Suppressor macrophage treated with lipopolysaccharide for 4 hours (primary cell): Measurements from ENCODE around the gene SLC24A4.
A peak's percentile ranks its signal among the peaks of the same experiment; 100 is the strongest.

ENCODE experiments used
- DNase-seq: peaks from one replicate; pipeline ENCODE4 v3.0.0-alpha.2; 2020

The SLC24A4 gene

GRCh38 chr14:92323011-92323915 is at the start of gene SLC24A4:
SLC24A4 (plus strand) TSS chr14:92323165; CDS start chr14:92323831, 666 bp downstream.
- DNase-seq, result peak; percentile 38

GRCh38 chr14:92273166-92273565 is 49.8 kb upstream of the SLC24A4 start:
- DNase-seq, result no peak

DNA sequence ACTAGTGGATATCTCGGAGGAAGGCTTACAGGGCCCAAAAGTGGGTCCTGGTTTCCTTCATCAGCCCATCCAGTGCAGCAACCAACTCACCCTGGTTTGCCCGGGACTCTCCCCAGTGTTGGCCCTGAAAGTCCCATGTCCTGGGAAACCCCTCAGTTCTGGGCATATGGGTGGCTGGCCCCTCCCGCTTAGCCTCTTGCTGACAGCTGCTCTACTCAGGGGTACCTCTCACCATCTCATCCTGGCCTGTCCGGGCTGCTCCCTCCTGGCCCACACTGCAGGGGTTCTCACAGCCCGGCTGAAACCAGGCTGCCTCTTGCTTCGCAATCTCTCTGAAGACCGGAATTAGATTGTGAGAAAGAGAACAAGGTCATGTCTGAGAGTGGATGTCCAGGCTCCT is 48.9 kb upstream of the SLC24A4 start:
- DNase-seq, result no peak

DNA sequence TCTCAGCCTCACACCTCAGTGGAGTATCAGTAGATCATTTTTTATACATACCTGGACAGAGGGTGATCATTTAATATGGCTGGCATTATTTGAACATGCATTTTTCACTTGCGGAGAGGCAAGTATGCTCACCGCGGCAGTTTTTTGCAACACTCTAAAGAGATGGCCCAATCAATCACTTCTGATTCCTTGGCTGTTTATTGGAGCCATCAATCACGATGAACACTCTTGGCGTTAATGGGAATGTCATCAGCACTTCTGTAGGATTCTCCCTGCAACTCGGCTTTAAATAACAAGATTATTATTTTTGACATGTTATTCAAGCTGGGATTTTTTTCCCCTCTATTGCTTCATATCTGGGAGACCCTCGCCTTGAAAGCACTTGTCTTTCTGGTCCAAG is 46.9 kb upstream of the SLC24A4 start:
- no peak for DNase-seq

GRCh38 chr14:92277031-92277430 is 45.9 kb upstream of the SLC24A4 start:
- DNase-seq, result no peak

GRCh38 chr14:92280554-92281262 is 42.3 kb upstream of the SLC24A4 start:
- no peak for DNase-seq

GRCh38 chr14:92282669-92283068 is 40.3 kb upstream of the SLC24A4 start:
- no peak for DNase-seq

DNA sequence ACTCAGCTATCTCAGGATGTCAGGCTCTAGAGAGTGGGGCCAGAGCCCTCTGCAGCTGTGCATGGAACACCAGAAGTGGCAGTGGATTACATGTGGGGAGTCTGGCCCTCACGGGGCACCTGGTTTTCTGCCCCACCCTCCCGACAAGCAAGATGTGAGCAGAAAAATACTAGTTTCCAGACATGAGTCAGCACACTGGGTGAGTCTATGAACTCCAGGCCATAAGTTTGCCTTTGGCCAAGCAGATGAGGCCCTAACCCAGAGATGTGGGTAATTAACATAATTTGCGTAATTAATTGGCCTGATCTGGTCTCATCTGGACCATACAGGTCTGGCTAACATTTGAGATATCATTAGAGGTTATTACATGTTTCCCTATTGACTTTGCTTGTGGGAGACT is 37.7 kb upstream of the SLC24A4 start:
- no peak for DNase-seq

DNA sequence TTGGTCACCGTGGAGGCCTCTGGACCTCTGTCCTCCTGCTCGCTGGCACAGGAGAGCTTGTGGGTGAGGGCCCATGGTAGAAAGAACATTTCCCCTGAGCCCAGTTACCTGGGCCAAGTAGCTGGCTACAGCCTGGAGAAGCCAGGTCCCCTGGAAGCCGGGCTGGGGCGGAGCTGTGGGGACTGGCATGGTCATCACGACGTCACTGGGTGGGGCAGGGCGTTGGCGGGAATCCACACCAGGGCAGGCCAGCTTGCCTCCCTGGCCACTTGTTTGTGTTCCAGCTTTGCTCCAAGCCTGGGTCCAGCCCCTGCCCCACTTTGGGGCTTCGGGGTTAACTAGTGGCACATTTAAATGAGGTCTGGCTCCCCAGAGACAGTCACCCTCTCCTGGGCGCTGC is 35.0 kb upstream of the SLC24A4 start:
- DNase-seq, result no peak

- no peak for DNase-seq
These were observed 33.8 kb upstream of the SLC24A4 start for GRCh38 chr14:92288994-92289660.

DNA sequence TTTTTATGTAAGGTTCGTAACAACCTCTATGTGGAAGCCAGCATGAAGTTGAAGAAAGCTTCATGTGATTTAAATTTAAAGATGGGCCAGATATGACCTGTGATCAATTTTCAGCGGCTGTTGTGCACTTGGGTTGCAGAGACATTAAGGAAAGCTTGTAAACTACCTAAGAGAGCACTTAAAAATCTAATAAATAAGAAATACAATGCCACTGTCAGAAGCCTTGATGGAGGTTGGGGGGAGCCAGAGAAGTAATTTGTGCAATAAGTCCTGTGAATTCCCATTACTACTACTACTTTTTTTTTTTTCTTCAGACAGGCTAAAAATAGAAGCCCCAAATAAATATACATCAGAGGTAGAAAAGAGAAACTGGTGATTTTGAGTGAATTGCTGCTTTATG is 30.3 kb upstream of the SLC24A4 start:
- no peak for DNase-seq

DNA sequence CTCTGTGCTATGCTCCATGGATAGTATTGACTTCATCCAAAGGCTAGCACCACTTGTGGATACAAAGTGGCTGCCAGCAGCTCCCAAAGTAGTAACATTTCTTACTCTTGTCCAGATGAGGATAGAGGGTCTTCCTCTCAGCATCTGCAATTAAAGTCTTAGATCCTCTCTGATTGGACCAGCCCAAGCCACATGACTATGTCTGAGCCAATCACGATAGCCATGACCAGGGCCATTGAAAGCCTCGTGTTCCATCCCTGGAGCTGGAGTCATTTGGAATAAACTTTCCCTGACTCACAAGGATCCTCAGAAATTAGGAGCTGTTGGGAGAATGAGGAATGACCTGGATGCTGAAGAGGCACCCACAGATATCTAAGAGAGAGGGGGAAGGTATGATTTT is 28.5 kb upstream of the SLC24A4 start:
- DNase-seq, result no peak

- DNase-seq, result no peak
These were observed 25.0 kb upstream of the SLC24A4 start for GRCh38 chr14:92297818-92298595.

DNA sequence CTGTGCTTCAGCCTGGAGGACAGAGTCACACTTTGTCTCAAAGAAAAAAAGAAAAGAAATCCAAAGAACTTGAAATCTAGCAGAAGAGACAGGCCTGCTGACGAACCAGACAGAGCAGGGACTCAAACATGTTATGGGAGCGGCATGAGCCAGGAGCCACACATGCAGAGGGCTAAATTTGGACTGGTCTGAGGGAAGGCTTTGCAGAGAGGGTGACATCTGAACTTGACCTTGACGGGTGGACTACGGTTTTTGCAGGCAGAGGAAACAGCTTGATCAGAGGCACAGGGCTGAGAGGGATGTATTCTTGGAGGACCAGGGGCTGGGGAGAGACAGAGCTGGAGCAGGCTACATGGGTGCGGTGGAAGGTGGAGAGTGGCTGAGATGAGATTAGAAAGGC is 20.5 kb upstream of the SLC24A4 start:
- DNase-seq, result no peak

DNA sequence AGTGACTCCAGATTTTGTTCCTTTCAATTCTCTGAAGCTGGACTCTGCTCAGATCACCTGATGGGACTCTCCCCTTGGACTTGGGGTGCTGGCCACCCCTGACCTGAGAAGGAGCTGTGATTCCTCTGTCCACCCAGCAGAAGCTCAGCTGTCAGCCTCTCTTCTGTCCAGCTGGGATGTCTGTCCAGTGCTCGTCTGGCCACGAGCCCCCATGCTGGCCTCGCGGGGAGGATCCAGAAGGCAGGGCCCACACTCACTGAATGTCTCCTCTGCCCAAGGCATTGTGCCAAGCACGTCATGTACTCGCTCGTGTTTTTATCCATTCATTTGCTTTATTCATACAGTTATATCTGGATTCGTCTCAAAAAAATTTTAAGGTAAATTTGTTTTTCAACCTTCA is 14.2 kb upstream of the SLC24A4 start:
- no peak for DNase-seq

GRCh38 chr14:92309968-92310530 is 12.9 kb upstream of the SLC24A4 start:
- DNase-seq, result no peak

- no peak for DNase-seq
These were observed 12.1 kb upstream of the SLC24A4 start for GRCh38 chr14:92310776-92311375.

DNA sequence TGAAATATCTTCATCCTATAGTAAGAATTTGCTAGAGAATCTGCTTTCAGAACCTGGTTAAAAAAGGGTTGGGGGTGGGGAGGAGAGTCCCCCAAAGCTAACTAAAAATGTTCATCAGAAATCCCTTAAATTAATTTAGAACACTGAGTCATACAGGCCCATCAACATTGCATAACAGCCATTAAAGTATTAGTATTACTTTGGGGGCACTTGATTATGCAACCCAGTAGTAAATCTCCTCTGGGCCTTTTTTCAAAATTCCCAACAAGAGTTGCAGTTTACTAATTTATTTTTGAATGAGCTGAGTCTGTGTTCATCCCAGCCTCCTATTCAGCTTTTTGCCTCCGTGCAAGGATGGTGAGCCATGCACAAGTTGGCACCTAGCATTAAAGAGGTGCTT is 8.8 kb upstream of the SLC24A4 start:
- DNase-seq, result no peak

- DNase-seq, result no peak
These were observed 7.7 kb upstream of the SLC24A4 start for GRCh38 chr14:92315050-92315805.

DNA sequence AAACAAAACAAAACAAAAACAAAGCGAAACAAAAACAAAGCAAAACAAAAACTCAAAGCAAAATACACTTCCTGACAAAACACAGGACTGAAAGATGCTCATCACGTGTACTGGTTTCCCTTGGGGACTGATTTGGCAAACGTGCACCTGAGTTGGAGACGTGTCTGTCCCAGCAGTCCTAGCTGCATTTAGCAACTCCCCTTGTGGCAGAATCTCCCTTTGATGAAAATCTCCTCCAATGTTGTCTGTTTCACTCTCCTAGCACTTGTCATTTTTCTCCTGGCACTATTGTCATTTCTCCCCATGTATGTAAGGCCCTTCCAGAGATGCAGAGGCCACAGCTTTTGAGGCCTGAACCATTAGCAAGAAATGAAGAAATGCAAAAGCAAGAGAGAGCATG is 6.8 kb upstream of the SLC24A4 start:
- DNase-seq, result no peak

DNA sequence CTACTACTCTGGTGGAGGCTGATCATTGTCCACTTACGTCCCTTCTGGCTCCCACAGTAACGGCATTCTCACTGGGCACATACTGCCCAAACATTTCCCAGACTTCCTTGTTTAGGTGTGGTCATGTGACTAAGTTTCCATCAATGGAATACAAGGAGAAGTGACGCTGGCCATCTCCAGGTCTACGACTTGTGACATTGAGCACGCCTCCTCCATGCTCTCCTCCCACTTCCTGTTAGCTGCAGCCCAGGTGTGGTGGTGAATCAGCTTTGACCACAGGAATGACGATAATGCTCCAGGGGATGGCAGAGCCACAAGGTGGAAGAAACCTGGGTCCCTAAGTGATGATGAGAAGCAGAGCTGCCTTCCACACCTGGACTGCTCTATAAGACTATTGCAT is 6.0 kb upstream of the SLC24A4 start:
- no peak for DNase-seq
